Measurements from ENCODE around the gene PNPLA5. TPM values are rescaled to one million over a fixed set of nuclear protein-coding genes. Genes with fewer than 3 reads are reported as not detected.

The PNPLA5 gene
- polyA plus RNA-seq, 4 donors = not detected

DNA sequence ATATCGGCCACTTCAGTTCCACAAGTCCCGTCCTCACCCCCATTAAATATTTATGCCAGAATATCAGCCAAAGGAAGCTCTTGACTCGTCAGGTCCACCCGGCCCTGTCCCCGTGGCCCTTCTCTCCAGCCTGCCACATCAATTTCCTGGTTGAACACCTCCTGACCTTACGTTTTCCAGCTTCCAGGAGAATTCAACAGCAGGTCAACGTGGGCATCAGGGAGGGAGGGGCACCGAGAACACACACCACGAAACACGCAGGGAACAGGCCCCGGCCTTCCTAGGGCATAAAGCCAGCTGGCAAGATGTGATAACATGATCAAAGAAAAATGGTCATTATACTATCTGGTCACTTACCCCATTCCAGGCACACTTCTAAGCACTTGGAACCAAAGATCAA is 44.8 kb downstream of the PNPLA5 start:
- WGBS, 3 donors = 43 to 62% (median 55%) methylated on average over 11 of the region's 11 CpGs

DNA sequence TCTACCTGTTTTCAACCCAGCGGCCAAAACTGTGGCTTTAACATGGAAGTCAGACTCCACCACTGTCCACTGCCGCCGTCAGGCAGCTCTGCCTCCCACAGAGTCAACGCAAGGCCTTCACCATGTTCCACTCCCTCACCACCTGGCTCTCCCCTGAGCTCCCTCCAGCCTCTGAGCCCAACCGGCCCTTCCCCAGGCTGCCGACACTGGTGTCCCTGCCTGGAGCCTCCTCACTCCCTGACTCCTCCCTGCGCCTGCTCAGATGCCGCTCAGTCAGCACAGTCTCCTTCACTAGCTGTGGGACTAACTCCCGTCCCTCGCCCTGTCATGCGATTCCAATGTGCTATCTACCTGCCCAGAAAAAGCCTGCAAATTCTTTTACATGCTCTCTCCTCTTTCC is 45.8 kb downstream of the PNPLA5 start:
- Histone ChIP-seq H3K9me3 (ENCODE audit: control insufficient read depth in 2 of 2, insufficient read depth in 1 of 2, low read depth in 1 of 2, low read length in 1 of 2) (no peaks in the 10 kb centered on the region), H3K27me3 (ENCODE audit: control insufficient read depth in 3 of 3, insufficient read depth in 3 of 3, low read length in 3 of 3) (no peaks in the 10 kb centered on the region), H3K36me3 (ENCODE audit: control insufficient read depth in 3 of 3, insufficient read depth in 2 of 3, low read depth in 1 of 3, low read length in 3 of 3) (no peaks in the 10 kb centered on the region), H3K4me1 (ENCODE audit: control insufficient read depth in 3 of 3, insufficient read depth in 2 of 3, low read depth in 1 of 3, low read length in 2 of 3) (peaks cover 0 to 3% (median 0%) of the 10 kb centered on the region in 3 donors), H3K4me3 (ENCODE audit: low read depth in 1 of 3, low read length in 3 of 3) (no peak overlapping the region), H3K27ac (ENCODE audit: low read depth in 1 of 3, low read length in 2 of 3) (no peak overlapping the region)
- 81 to 92% (median 90%) methylated on average over 11 of the region's 11 CpGs for WGBS, 3 donors
- FAIRE-seq (no peak), DNase-seq (no peak)

More for the DNA sequence above, 44.8 kb downstream of the PNPLA5 start:
- Histone ChIP-seq H3K4me1 (ENCODE audit: control insufficient read depth in 3 of 3, insufficient read depth in 2 of 3, low read depth in 1 of 3, low read length in 2 of 3) (peaks cover 0 to 3% (median 0%) of the 10 kb centered on the region in 3 donors), H3K27ac (ENCODE audit: low read depth in 1 of 3, low read length in 2 of 3) (no peak overlapping the region), H3K27me3 (ENCODE audit: control insufficient read depth in 3 of 3, insufficient read depth in 3 of 3, low read length in 3 of 3) (peaks cover 0 to 1% (median 0%) of the 10 kb centered on the region in 3 donors), H3K4me3 (ENCODE audit: low read depth in 1 of 3, low read length in 3 of 3) (no peak overlapping the region), H3K36me3 (ENCODE audit: control insufficient read depth in 3 of 3, insufficient read depth in 2 of 3, low read depth in 1 of 3, low read length in 3 of 3) (no peaks in the 10 kb centered on the region), H3K9me3 (ENCODE audit: control insufficient read depth in 2 of 2, insufficient read depth in 1 of 2, low read depth in 1 of 2, low read length in 1 of 2) (no peaks in the 10 kb centered on the region)
- no peak for DNase-seq
- FAIRE-seq = no peak

DNA sequence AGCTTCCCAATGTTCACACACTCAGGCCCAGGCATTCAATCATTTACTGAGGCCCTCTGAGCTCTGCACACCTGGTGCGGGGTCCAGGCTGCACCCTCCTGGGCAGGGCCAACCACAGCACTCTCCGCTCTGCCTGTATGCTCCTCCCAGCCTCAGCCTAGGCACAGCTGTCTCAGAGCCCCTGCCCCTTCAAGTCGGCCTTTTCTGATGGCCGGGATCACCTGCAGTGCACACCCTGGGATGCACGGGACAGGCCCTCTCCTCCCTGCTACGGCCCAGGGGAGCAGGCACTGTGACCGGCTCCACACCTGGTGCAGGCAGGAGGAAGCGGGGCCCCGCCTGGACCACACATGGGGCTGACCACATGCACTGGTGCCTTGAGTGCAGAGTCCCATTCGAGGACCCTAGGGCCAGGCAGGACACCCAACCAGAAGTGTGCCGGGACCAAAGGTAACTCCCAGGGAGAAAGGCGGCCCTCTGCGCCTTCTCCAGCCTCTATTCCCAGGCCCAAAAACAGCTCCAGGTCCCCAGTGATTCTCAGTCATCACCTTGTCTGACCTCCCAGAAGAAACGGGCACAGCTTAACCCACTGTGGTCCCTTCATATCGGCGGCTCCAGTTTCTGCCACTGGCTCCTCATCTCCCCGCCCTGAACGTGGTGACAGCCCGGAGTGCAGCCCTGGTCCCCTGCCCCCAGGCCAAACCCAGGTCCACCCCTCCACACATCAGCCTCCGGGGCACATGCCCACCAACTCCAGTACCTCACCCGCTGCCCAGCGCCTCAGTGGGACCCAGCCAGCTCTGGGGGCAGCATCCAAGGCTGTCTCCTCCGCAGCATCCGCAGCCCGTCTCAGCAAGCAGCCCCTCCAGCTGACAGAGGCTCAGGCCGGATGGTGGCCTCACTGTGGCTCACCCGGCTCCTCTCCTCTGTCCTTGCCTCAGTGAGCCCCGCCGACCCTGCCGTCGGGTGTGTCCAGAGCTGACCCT is 47.0 kb downstream of the PNPLA5 start:
- FAIRE-seq (no peak), DNase-seq (no peak)
- Histone ChIP-seq H3K4me1 (ENCODE audit: control insufficient read depth in 3 of 3, insufficient read depth in 2 of 3, low read depth in 1 of 3, low read length in 2 of 3) (peaks cover 0 to 3% (median 0%) of the 10 kb centered on the region in 3 donors), H3K9me3 (ENCODE audit: control insufficient read depth in 2 of 2, insufficient read depth in 1 of 2, low read depth in 1 of 2, low read length in 1 of 2) (no peaks in the 10 kb centered on the region), H3K27me3 (ENCODE audit: control insufficient read depth in 3 of 3, insufficient read depth in 3 of 3, low read length in 3 of 3) (no peaks in the 10 kb centered on the region), H3K4me3 (ENCODE audit: low read depth in 1 of 3, low read length in 3 of 3) (no peak overlapping the region), H3K27ac (ENCODE audit: low read depth in 1 of 3, low read length in 2 of 3) (no peak overlapping the region), H3K36me3 (ENCODE audit: control insufficient read depth in 3 of 3, insufficient read depth in 2 of 3, low read depth in 1 of 3, low read length in 3 of 3) (no peaks in the 10 kb centered on the region)
- WGBS, 3 donors = 82 to 87% (median 85%) methylated on average over 31 of the region's 31 CpGs

DNA sequence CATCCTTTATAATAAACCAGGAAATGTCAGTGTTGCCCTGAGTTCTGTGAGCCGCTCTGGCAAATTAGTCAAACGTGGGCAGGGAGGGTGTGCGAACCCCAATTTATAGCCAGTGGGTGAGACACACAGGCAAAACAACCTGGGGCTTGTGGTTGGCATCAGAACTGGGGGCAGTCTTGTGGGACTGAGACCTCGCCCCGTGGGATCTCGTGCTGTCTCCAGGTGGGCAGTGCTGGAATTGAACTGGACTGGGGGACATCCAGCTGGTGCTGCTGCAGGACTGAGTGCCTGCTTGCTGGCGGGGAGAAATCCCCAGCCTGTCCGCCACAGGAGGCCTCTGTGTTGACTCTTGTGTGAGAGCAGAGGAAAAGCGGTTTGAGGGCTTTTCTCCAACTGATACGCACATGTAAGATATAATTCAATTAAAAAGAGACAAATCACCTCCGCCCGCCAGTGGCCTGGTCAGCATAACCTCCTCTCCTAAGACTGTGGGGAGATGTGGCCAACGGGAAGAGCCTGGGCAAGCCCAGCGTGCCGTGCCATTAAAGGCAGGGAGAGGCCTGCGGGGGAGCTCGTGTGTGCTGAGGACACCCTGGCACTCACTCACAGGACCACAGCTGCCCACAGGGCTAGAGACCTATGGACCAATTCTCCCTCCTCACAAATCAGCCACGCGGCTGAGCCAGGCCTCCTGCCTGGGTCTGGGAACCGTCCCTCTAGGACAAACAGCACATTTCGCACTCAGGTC is 47.9 kb downstream of the PNPLA5 start:
- Histone ChIP-seq H3K27ac (ENCODE audit: low read depth in 1 of 3, low read length in 2 of 3) (no peak overlapping the region), H3K4me1 (ENCODE audit: control insufficient read depth in 3 of 3, insufficient read depth in 2 of 3, low read depth in 1 of 3, low read length in 2 of 3) (peaks cover 0 to 3% (median 0%) of the 10 kb centered on the region in 3 donors), H3K9me3 (ENCODE audit: control insufficient read depth in 2 of 2, insufficient read depth in 1 of 2, low read depth in 1 of 2, low read length in 1 of 2) (no peaks in the 10 kb centered on the region), H3K36me3 (ENCODE audit: control insufficient read depth in 3 of 3, insufficient read depth in 2 of 3, low read depth in 1 of 3, low read length in 3 of 3) (peaks cover 0 to under 1% (median 0%) of the 10 kb centered on the region in 3 donors), H3K27me3 (ENCODE audit: control insufficient read depth in 3 of 3, insufficient read depth in 3 of 3, low read length in 3 of 3) (no peaks in the 10 kb centered on the region), H3K4me3 (ENCODE audit: low read depth in 1 of 3, low read length in 3 of 3) (no peak overlapping the region)
- FAIRE-seq (no peak), DNase-seq (no peak)
- WGBS, 3 donors = 85 to 91% (median 88%) methylated on average over 21 of the region's 21 CpGs

DNA sequence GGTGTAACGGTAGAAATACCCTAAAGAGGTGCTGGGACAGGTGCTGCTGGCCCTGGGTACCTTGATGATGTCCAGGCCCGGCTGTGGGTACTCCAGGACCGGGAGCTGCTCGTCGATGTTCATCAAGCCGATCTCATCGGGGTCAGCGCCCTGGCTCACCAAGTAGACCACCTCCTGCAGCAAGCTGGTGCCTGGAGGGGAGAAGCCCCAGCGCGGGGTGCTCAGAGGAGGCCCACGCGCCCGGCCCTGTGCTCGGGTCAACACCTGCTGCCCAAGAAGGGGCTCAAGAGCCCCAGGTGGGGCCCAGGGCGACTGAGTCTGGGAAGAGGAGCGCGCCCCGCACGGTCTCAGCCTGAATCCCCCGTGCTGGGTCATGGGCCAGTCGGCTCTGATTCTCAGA is 50.1 kb downstream of the PNPLA5 start:
- Histone ChIP-seq H3K27ac (ENCODE audit: low read depth in 1 of 3, low read length in 2 of 3) (no peak overlapping the region), H3K36me3 (ENCODE audit: control insufficient read depth in 3 of 3, insufficient read depth in 2 of 3, low read depth in 1 of 3, low read length in 3 of 3) (peaks cover 0 to 6% (median 0%) of the 10 kb centered on the region in 3 donors), H3K4me3 (ENCODE audit: low read depth in 1 of 3, low read length in 3 of 3) (no peak overlapping the region), H3K9me3 (ENCODE audit: control insufficient read depth in 2 of 2, insufficient read depth in 1 of 2, low read depth in 1 of 2, low read length in 1 of 2) (no peaks in the 10 kb centered on the region), H3K27me3 (ENCODE audit: control insufficient read depth in 3 of 3, insufficient read depth in 3 of 3, low read length in 3 of 3) (no peaks in the 10 kb centered on the region), H3K4me1 (ENCODE audit: control insufficient read depth in 3 of 3, insufficient read depth in 2 of 3, low read depth in 1 of 3, low read length in 2 of 3) (no peaks in the 10 kb centered on the region)
- WGBS, 3 donors = 92 to 93% (median 92%) methylated on average over 20 to 21 of the region's 21 CpGs
- FAIRE-seq (no peak), DNase-seq (no peak)

DNA sequence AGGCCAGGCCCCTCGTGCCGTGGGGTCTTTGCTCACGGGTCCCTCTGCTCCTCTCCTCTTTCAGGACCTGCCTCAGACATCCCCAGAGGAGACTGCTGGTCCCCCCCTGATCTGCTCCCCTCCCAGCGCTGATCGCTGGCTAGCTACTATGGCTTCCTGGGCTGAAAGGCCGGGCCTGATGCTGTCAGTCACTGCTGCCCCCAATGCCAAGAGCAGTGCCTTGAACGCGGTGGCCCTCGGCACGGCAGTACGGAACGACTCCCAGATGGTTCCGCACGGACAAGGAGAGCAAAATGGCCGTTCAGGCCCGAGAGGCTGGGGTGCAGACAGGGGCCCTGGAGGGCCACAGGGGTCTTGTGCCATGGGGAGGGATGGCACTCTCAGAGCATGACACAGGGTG is 51.0 kb downstream of the PNPLA5 start:
- H3K9me3 ChIP-seq (ENCODE audit: control insufficient read depth in 2 of 2, insufficient read depth in 1 of 2, low read depth in 1 of 2, low read length in 1 of 2) = no peaks in the 10 kb centered on the region
- H3K36me3 ChIP-seq (ENCODE audit: control insufficient read depth in 3 of 3, insufficient read depth in 2 of 3, low read depth in 1 of 3, low read length in 3 of 3) = peaks cover 0 to 6% (median 0%) of the 10 kb centered on the region in 3 donors
- no peak for DNase-seq
- WGBS, 3 donors = 85 to 91% (median 89%) methylated on average over 16 of the region's 16 CpGs
- H3K27ac ChIP-seq (ENCODE audit: low read depth in 1 of 3, low read length in 2 of 3) = no peak overlapping the region
- H3K27me3 ChIP-seq (ENCODE audit: control insufficient read depth in 3 of 3, insufficient read depth in 3 of 3, low read length in 3 of 3) = no peaks in the 10 kb centered on the region
- no peak for FAIRE-seq
- H3K4me1 ChIP-seq (ENCODE audit: control insufficient read depth in 3 of 3, insufficient read depth in 2 of 3, low read depth in 1 of 3, low read length in 2 of 3) = no peaks in the 10 kb centered on the region
- no peak overlapping the region for H3K4me3 ChIP-seq (ENCODE audit: low read depth in 1 of 3, low read length in 3 of 3)

DNA sequence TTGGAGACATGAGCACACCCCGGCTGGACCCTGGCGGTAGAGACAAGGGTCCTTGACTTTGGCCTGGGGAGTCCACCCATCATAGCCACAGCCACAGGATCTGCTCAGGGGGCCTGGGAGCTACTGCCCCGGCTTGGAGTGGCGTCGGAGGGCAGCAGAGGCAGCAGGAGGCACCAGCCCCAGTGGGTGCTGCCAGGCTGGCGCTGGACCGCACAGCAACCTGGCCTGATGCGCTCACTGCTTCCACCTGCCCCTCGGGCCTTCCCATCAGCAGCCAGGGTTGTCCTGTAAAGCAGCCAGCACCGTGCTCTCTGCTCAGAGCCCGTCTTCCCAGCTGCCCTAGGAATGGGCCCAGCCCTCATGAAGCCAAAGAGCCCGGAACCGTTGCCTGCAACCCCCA is 51.4 kb downstream of the PNPLA5 start:
- Histone ChIP-seq H3K36me3 (ENCODE audit: control insufficient read depth in 3 of 3, insufficient read depth in 2 of 3, low read depth in 1 of 3, low read length in 3 of 3) (peaks cover 0 to 9% (median 0%) of the 10 kb centered on the region in 3 donors), H3K27ac (ENCODE audit: low read depth in 1 of 3, low read length in 2 of 3) (no peak overlapping the region), H3K4me1 (ENCODE audit: control insufficient read depth in 3 of 3, insufficient read depth in 2 of 3, low read depth in 1 of 3, low read length in 2 of 3) (no peaks in the 10 kb centered on the region), H3K9me3 (ENCODE audit: control insufficient read depth in 2 of 2, insufficient read depth in 1 of 2, low read depth in 1 of 2, low read length in 1 of 2) (no peaks in the 10 kb centered on the region), H3K4me3 (ENCODE audit: low read depth in 1 of 3, low read length in 3 of 3) (no peak overlapping the region), H3K27me3 (ENCODE audit: control insufficient read depth in 3 of 3, insufficient read depth in 3 of 3, low read length in 3 of 3) (no peaks in the 10 kb centered on the region)
- WGBS, 3 donors = 85 to 89% (median 87%) methylated on average over 13 of the region's 13 CpGs
- FAIRE-seq = no peak
- DNase-seq = no peak

DNA sequence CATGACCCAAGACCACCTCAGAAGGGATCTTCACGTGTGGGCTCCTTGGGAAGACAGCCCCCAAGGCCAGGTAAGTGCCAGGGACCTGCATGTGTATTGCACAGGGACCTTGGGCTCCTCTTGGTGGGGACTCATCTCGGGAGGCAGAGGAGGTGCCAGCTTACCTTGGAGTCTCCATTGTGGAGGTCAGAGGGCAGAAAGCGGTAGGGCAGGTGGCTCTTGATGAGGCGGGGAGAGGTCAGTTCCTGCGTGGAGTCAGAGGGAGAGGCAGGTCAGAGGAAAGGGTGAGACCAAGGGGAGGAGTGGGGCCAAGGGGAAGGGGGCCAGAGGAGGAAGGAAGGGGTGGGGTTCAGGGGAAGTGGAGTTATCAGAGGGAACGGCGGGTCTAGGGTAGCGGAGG is 52.0 kb downstream of the PNPLA5 start:
- no peaks in the 10 kb centered on the region for H3K4me1 ChIP-seq (ENCODE audit: control insufficient read depth in 3 of 3, insufficient read depth in 2 of 3, low read depth in 1 of 3, low read length in 2 of 3)
- H3K27me3 ChIP-seq (ENCODE audit: control insufficient read depth in 3 of 3, insufficient read depth in 3 of 3, low read length in 3 of 3) = no peaks in the 10 kb centered on the region
- H3K4me3 ChIP-seq (ENCODE audit: low read depth in 1 of 3, low read length in 3 of 3) = no peak overlapping the region
- FAIRE-seq (no peak), DNase-seq (no peak)
- 53 to 70% (median 58%) methylated on average over 8 of the region's 8 CpGs for WGBS, 3 donors
- peaks cover 0 to 9% (median 0%) of the 10 kb centered on the region in 3 donors for H3K36me3 ChIP-seq (ENCODE audit: control insufficient read depth in 3 of 3, insufficient read depth in 2 of 3, low read depth in 1 of 3, low read length in 3 of 3)
- H3K27ac ChIP-seq (ENCODE audit: low read depth in 1 of 3, low read length in 2 of 3) = no peak overlapping the region
- no peaks in the 10 kb centered on the region for H3K9me3 ChIP-seq (ENCODE audit: control insufficient read depth in 2 of 2, insufficient read depth in 1 of 2, low read depth in 1 of 2, low read length in 1 of 2)

All from small intestine (tissue), 7 donors.